GM21423 (cell line): Measurements from ENCODE around the gene SPSB1.

Source experiments
- ATAC-seq: cut with Tn5 transposase; IDR thresholded peaks from one replicate; pipeline ENCODE4 v1.9.1; 2021; ENCODE audit warnings: mild to moderate bottlenecking, moderate library complexity; ENCODE audit not compliant: unreplicated experiment

Gene SPSB1

DNA sequence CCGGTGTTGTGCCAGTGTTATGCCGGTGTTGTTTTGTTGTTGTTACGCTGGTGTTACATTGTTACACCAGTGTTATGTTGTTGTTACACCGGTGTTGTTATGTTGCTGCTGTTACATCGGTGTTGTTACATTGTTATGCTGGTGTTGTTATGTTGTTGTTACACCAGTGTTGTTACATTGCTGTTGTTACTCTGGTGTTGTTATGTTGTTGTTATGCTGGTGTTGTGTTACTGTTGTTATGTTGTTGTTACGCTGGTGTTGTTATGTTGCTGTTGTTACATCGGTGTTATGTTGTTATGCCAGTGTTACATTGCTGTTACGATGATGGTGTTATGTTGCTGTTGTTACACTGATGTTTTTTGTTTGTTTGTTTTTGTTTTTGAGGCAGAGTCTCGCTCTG, 34.1 kb upstream of the SPSB1 start:
- no peak for ATAC-seq

DNA sequence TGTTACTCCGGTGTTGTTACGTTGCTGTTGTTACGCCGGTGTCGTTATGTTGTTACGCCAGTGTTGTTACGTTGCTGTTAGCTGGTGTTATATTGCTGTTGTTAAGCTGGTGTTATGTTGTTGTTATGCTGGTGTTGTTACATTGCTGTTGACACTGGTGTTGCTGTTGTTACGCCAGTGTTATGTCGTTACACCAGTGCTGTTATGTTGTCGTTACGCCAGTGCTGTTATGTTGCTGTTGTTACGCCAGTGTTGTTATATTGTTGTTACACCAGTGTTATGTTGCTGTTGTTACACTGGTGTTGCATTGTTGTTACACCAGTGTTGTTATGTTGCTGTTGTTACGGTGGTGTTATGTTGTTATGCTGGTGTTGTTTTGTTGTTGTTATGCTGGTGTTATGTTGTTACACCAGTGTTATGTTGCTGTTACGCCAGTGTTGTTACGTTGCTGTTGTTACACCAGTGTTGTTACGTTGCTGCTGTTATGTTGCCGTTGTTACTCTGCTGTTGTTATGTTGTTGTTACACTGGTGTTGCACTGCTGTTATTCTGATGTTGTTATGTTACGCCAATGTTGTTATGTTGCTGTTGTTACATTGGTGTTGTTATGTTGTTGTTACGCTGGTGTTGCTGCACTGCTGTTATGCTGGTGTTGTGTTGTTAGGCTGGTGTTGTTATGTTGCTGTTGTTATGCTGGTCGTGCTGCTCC, 32.5 kb upstream of the SPSB1 start:
- no peak for ATAC-seq

DNA sequence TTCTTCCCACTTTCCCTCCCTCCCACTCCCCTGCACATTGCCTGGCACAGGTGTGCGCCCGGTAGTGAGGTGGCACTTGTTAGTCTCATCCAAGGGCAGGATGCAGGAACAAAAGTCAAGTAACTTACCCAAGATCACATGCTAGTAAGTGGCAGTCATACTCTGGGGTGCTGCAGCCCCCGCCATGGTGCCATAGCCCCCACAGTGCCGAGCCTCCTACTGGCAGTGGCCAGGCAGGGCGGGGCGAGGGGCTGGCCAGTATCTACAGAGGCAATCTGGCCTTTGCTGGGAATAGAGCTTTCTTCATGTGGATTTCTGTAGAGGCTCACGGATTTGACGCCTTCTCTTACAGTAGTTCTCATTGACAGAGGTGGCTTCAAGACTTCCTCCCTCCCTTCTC, 31.2 kb upstream of the SPSB1 start:
- ATAC-seq = no peak

DNA sequence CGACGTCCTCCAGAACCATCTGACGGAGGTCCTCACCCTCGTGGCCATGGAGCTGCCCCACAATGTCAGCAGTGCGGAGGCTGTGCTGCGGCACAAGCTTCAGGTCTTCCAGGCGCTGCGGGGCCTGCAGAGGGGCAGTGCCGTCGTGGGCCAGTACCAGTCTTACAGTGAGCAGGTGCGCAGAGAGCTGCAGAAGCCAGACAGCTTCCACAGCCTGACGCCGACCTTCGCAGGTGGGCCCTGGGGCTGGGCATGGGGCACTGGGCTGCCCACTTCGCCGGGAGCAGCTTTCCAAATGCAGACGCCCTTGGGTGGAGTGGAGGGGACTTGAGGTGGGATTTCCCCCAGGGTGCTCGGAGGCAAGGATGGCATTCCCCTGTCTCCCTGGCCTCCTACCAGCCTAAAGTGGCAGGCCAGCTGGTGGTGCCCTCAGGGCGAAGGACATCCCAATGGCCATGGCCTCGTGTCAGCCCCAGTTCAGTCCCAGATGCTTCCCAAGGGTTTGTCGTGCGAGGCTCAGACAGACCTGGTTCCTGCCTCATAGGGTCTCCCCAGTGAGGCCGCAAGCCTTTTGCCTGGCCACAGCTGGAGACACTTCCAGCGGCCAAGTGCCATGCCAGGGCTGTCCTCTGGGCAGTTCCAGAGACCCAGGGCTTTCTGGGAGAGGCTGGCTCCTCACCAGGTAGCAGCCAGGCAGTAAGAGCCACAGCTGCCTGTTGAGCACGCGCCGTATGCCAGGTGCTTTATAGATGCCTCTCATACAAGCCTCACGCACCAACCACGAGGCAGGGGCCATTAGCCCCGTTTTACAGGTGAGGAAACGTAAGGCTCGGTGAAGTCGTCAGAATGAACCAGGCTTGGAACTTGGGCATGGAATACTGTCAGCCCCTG, 30.4 kb upstream of the SPSB1 start:
- ATAC-seq = no peak

DNA sequence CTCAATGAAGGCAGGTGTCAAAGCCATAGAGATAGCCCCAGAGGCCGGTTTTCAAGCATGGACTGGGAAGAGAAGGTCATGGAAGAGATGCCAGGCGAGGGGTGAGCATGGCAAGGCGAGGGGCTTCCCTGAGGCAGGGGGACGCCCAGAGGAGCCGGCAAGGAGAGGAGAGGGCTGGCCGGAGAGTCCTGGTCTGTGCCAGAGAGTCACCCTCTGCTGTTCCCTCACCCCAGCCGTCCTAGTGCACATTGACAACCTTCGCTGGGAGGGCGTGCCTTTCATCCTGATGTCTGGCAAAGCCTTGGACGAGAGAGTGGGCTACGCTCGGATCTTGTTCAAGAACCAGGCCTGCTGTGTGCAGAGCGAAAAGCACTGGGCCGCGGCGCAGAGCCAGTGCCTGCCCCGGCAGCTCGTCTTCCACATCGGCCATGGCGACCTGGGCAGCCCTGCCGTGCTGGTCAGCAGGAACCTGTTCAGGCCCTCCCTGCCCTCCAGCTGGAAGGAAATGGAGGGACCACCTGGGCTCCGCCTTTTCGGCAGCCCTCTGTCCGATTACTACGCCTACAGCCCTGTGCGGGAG, 29.3 kb upstream of the SPSB1 start:
- ATAC-seq = no peak

DNA sequence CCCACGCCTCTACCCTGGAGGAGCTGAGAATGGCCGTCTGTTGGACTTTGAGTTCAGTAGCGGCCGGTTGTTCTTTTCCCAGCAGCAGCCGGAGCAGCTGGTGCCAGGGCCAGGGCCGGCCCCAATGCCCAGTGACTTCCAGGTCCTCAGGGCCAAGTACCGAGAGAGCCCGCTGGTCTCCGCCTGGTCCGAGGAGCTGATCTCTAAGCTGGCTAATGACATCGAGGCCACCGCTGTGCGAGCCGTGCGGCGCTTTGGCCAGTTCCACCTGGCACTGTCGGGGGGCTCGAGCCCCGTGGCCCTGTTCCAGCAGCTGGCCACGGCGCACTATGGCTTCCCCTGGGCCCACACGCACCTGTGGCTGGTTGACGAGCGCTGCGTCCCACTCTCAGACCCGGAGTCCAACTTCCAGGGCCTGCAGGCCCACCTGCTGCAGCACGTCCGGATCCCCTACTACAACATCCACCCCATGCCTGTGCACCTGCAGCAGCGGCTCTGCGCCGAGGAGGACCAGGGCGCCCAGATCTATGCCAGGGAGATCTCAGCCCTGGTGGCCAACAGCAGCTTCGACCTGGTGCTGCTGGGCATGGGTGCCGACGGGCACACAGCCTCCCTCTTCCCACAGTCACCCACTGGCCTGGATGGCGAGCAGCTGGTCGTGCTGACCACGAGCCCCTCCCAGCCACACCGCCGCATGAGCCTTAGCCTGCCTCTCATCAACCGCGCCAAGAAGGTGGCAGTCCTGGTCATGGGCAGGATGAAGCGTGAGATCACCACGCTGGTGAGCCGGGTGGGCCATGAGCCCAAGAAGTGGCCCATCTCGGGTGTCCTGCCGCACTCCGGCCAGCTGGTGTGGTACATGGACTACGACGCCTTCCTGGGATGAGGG, 28.5 kb upstream of the SPSB1 start:
- no peak for ATAC-seq

DNA sequence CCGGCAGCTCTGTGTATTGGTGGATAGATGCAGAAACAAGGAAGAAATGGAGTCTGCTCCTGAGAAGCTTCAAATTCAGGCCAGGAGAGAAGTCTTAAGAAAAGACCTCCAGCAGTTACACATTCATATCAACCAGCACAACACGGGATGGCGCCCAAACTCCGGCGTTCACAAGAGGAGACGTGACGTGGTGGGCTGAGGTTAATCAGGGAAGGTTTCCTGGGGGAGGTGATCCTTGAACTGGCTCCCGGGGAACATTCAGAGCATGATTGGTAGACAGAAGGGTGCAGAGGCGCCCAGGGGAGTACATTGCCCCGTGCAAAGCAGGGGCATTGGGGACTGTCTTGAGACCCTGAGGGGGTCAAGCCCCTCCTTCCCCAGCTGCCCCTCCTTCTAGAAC, 27.7 kb upstream of the SPSB1 start:
- ATAC-seq = no peak

DNA sequence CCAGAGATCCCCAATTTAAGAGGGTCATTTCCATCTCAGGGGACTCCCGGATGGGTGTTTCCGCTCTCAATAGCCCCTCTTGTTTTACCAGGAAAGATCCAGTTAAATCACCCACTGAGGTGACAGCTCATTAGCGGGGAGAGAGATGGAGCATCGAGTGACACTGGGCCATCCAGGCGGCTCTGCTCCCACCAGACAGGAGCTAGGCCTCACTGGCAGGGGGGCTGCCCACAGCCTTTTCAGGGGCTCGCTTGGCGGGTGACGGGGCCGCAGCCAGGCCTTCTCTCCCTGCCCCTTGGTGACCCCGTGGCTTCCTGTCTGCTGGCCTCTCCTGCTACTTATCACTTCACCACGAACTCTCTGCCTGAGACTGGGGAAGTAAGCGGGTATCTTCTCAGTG, 26.7 kb upstream of the SPSB1 start:
- no peak for ATAC-seq

DNA sequence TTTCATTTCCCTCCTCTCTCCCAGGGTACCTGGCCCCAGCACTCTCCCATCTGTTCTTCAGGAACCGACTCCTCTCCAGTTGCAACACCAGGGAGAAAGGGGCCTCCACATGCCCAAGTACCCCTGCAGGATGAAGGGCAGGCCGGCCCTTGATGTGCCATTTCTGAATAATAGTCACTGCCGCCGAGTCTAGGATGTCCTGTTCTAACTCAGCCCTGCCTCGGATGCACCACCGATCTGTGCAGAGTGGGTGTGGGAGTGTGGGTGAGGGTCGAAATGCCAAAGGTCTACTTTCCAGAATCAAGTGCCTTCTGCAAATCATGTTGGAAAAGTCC, 25.4 kb upstream of the SPSB1 start:
- ATAC-seq = no peak

DNA sequence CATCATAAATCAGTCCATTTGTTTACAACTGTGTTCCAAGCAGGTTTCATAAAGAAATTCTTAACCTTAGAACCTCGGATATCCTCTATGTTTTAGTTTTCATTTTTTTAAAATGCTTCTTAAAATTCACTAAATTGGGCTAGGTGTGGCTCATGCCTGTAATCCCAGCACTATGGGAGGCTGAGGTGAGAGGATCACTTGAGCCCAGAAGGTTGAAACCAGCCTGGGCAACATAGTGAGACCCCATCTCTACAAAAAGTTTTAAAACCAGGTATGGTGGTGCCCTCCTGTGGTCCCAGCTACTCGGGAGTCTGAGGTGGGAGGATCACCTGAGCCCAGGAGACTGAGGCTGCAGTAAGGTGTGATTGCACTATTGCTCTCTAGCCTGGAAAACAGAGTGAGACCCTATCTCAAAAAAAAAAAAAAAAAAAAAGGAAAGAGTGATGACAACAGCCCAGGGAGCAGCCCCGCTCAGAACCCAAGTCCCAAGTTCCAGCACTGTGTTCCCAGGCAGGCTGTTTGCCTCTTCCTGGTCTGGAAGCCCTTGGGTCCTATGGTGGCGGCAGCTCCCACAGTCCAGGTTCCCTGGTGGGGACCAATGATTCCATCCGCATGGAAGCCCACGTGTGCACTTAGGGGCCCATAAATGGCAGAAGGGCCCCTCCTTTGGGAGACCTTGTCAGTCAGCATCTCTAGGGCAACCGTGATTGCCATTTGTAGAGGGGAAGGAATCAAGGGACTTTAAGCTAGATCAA, 24.7 kb upstream of the SPSB1 start:
- no peak for ATAC-seq

DNA sequence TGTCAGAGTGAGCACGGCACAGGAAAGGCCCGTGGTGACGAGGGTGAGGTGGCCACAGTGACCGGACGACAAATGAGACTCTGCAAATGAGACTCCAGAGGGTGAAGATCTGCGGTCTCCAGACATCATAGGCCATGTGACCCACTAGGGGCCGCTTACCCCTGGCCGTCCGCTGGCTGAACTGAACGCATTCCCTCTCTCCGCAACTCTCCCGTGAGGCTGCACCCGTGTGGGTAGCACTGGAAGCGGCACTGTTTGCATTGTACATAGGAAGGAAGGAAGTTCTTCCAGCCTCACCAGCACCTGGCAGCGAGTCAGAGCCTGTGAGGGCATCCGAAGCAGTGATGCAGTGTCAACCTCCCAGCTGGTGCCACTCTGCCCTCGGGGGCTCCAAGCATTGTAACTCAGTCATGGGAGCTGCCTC, 23.6 kb upstream of the SPSB1 start:
- ATAC-seq = no peak

DNA sequence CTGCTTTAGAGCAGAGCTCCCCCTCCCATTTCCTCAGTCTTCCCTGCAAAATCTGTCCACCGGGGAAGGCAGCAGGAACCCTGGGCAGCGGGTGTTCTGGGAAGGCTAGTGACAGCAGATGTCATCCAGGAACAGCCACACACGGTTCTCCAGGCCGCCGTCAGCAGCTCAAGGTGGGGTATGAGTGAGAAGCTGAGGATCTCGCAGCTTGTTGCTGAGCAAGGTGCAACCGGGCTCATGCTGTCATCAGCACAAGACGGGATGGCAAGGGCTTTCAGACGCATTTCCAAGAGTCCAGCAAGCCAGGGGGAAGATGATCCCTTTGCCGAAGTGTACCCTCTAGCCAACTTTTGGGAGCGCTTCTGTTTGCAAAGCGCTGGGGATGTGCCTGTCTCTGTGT, 23.0 kb upstream of the SPSB1 start:
- no peak for ATAC-seq

DNA sequence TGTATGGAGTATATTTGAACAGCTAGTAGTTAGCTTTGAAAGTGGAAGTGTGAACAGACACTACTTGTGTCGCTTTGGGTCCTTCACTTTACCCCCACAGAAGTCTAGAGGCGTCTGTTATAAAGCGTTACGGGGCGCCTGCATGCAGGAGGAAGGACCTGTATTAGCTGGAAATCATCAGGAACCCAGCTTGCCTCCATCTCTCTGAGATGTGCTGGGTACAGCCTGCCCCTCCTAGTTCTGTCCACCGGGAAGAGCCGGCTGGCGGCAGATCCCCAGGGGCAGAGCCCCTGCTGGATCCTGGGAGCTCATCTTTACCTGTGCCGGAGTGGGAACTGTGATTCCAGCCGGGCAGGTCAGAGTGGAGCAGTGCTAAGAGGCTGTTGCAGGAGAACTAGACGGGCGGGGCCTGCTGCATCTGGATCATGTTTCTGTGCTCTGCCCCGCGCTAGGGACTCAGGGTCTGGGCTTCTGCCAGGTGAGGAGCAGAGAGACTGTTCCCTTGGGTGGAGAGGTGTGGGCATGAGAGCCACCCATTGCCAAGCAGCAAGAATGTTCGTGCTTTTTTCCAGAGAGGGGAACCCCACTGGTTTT, 22.3 kb upstream of the SPSB1 start:
- ATAC-seq = no peak

DNA sequence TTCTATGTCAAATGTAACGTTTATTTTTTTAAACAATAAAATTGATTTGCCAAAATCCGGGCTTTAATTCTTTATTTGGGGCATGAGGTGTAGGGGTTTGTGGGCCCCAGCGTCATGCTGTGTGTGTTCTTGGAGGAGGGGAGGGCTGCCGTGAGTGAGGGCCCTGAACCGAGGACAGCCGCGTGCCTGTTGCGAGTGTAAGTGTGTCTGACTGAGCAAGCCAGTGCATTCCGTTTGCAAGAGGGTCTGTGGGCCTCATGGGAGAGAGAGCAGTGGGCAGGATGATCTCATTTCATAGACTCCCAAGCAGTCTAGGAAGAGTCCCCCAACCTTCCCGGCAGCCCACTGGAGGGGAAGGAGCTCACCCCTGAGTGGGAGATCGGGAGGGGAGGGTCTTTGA, 21.4 kb upstream of the SPSB1 start:
- ATAC-seq = no peak

DNA sequence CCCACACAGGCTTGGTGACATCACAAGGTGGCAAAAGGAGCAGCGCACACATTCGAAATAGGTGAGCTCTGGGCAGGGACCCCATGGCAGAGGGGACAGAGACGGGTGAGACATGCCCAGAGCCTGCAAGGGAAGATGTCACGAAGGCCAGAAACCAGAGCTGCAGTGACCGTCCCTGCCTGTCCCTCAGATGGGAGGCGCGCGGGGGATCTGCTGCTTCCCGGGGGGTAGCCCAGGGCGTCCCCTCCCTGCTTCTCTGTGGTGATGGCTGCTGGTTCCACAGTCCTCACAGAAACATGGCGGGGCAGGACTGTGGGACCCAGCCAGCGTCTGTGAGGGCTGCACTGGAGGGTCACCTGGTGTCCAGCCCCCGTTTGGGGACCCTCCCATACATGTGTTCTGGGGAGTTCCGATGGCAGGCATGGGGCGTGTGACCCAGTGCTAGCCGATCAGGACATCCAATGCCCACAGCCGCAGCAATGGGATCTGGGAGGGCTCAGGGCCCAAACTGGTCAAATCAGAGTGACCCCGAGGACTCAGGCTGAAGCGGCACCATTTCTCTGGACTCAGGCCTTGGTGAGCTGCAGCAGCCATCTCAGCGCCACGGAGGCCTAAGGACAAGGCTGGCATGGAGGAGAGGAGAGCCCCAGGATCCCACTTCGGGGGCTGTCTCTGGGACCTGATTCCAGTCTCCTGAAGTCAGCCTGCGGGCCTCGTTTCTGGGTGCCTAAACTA, 20.7 kb upstream of the SPSB1 start:
- no peak for ATAC-seq

DNA sequence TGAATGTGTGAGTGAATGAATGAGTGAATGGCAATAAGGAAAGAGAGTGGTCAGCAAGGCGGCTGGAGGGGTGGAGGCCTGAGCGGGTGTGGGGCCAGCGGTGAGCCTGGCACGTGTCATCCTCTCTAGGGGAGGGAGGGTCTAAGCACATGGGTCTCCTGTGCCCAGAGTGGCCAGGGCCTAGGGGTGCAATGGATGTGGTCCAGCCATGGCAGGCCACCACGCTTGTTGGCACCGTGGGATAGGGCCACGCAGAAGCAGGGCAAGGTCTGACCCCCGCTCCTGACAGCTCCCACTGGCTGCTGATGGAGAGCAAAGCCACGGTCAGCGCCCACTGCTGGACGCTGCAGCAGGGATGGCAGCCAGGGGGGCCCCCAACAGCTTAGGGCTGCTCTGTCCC, 19.5 kb upstream of the SPSB1 start:
- ATAC-seq = no peak

DNA sequence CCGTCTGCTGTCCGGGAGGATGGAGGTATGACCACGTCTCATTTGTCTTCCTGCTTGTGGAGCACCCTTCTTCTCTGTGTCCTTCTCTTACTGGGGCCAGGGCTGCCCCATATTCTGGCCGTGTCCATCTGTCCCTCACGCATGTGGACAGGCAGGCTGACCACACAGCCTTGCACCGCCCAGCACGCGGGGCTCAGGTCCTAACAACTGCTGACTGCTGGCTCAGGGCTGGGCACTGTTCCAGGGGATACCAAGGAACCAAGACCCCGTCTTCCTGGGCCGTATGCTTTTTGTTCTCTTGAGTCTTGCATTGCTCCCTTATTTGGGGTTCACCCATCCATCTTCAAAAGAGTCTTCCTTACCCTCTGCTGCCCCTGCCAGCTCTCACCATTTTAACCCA, 17.5 kb upstream of the SPSB1 start:
- no peak for ATAC-seq

DNA sequence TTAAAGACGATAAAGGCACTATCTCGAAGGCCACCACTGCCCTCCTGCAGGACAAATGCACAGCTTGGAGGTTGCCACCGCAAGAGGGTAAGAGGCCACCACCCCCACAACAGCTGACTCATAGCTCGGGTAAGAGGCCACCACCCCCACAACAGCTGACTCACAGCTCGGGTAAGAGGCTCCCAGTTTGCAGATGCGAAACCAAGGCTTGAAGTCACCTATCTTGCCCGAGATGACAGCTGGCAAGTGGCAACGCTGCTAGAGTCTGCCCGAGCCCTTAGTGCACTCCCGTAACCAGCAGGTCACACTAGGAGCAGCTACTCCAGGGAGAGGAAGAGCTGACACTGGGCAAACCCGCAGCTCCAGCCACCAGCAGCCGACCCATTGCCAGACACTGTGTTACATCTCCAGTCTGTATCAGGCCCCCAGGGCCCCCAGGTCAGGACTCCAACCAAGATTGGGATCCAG, 17.1 kb upstream of the SPSB1 start:
- ATAC-seq = no peak

DNA sequence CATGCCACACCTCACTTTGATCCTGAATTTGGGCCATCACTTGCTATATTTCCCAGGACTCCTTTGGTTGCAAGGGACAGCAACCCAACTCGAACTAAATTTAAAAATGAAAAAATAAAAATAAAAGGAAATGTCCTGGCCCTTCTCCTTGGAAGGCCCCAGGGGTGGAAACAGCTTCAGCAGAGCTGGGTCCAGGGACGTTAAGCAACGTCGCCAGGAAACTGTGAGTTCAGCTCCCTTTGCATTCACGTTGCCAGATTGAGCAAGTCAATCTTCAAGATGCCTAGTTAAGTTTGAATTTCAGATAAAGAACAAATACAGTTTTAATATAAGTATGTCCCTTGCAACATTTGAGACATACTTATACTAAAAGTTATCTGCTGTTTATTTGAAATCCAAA, 14.6 kb upstream of the SPSB1 start:
- ATAC-seq = no peak
